HUES6 (cell line): ENCODE measurements around the gene IMP3.
"Not testable (repeated sequence)": the region's sequence is repeated elsewhere in the genome, so short reads cannot be mapped to it uniquely, and the experiment has no call there.

ENCODE experiments used
- H3K27ac ChIP-seq: 2 replicates; pipeline ENCODE4 v1.7.0; 2013; ENCODE audit warnings: low read depth, mild to moderate bottlenecking, low read length, inconsistent platforms
- H3K27me3 ChIP-seq: 2 replicates; pipeline ENCODE4 v1.6.1; 2013; ENCODE audit warnings: low read length; ENCODE audit not compliant: control insufficient read depth, insufficient read depth
- H3K36me3 ChIP-seq: 2 replicates; pipeline ENCODE4 v1.6.1; 2013; ENCODE audit warnings: low read length; ENCODE audit not compliant: control insufficient read depth, insufficient read depth
- H3K4me1 ChIP-seq: 2 replicates; pipeline ENCODE4 v1.6.1; 2013; ENCODE audit warnings: low read length; ENCODE audit not compliant: control insufficient read depth, insufficient read depth
- H3K4me3 ChIP-seq: 2 replicates; pipeline ENCODE4 v1.5.1; 2013; ENCODE audit warnings: low read depth, low read length
- H3K9ac ChIP-seq: one replicate; pipeline ENCODE4 v1.6.1; 2013; ENCODE audit warnings: mild to moderate bottlenecking, low read length
- H3K9me3 ChIP-seq: 2 replicates; pipeline ENCODE4 v1.6.1; 2013; ENCODE audit warnings: low read depth, low read length; ENCODE audit not compliant: control insufficient read depth, insufficient read depth

Gene IMP3

GRCh38 chr15:75639709-75640482 lies at the start of gene IMP3:
Gene IMP3 (minus strand): TSS chr15:75640224. CDS start chr15:75640168, 56 bp downstream.
- H3K4me3 ChIP-seq: peak within 1 kb of the TSS; percentile 91
- H3K27ac ChIP-seq: peak within 1 kb of the TSS; percentile 86
- H3K27me3 ChIP-seq: no peaks in the 10 kb centered on the region
- no peaks in the 10 kb centered on the region for H3K36me3 ChIP-seq
- peaks cover 10% of the 10 kb centered on the region; the same call in 1 of the 2 replicates for H3K4me1 ChIP-seq
- H3K9me3 ChIP-seq: no peaks in the 10 kb centered on the region
- peak within 1 kb of the TSS; percentile 98 for H3K9ac ChIP-seq

GRCh38 chr15:75689429-75689828 lies 49.4 kb upstream of the IMP3 start:
- H3K36me3 ChIP-seq, H3K27me3 ChIP-seq, H3K9me3 ChIP-seq, H3K4me3 ChIP-seq, H3K27ac ChIP-seq, H3K9ac ChIP-seq: not testable (repeated sequence)
- peaks cover 13% of the 10 kb centered on the region for H3K4me1 ChIP-seq

GRCh38 chr15:75688831-75689230 lies 48.8 kb upstream of the IMP3 start:
- Histone ChIP-seq H3K4me3 (no peak overlapping the region), H3K9me3 (no peaks in the 10 kb centered on the region), H3K4me1 (peaks cover 7% of the 10 kb centered on the region), H3K36me3 (no peaks in the 10 kb centered on the region), H3K9ac (no peak overlapping the region), H3K27me3 (no peaks in the 10 kb centered on the region), H3K27ac (no peak overlapping the region)

GRCh38 chr15:75688278-75688557 lies 48.2 kb upstream of the IMP3 start:
- peaks cover 4% of the 10 kb centered on the region; the same call in 1 of the 2 replicates for H3K4me1 ChIP-seq
- H3K36me3 ChIP-seq: no peaks in the 10 kb centered on the region

GRCh38 chr15:75687486-75688277 lies 47.7 kb upstream of the IMP3 start:
- H3K9me3 ChIP-seq: no peaks in the 10 kb centered on the region
- H3K9ac ChIP-seq: no peak overlapping the region
- no peaks in the 10 kb centered on the region for H3K36me3 ChIP-seq
- peaks cover 3% of the 10 kb centered on the region; the same call in 1 of the 2 replicates for H3K4me1 ChIP-seq
- no peak overlapping the region for H3K27ac ChIP-seq
- H3K27me3 ChIP-seq: no peaks in the 10 kb centered on the region
- no peak overlapping the region for H3K4me3 ChIP-seq

More at GRCh38 chr15:75688278-75688557, 48.2 kb upstream of the IMP3 start:
- Histone ChIP-seq H3K9me3 (no peaks in the 10 kb centered on the region), H3K27me3 (no peaks in the 10 kb centered on the region), H3K4me3 (no peak overlapping the region), H3K27ac (no peak overlapping the region), H3K9ac (no peak overlapping the region)

- H3K27me3 ChIP-seq, H3K9ac ChIP-seq, H3K36me3 ChIP-seq, H3K9me3 ChIP-seq, H3K4me3 ChIP-seq, H3K27ac ChIP-seq, H3K4me1 ChIP-seq: not testable (repeated sequence)
These were observed 46.2 kb upstream of the IMP3 start for GRCh38 chr15:75686212-75686642.

GRCh38 chr15:75685195-75685594 lies 45.2 kb upstream of the IMP3 start:
- Histone ChIP-seq H3K4me1 (peaks cover 3% of the 10 kb centered on the region; the same call in 1 of the 2 replicates), H3K9me3 (no peaks in the 10 kb centered on the region), H3K27ac (no peak overlapping the region), H3K27me3 (no peaks in the 10 kb centered on the region), H3K9ac (no peak overlapping the region), H3K36me3 (no peaks in the 10 kb centered on the region), H3K4me3 (no peak overlapping the region)

- Histone ChIP-seq H3K36me3 (no peaks in the 10 kb centered on the region), H3K27ac (no peak overlapping the region), H3K9ac (no peak overlapping the region), H3K9me3 (no peaks in the 10 kb centered on the region), H3K27me3 (no peaks in the 10 kb centered on the region), H3K4me1 (peaks cover 8% of the 10 kb centered on the region; the same call in 1 of the 2 replicates), H3K4me3 (no peak overlapping the region)
These were observed 44.6 kb upstream of the IMP3 start for GRCh38 chr15:75684648-75685047.

GRCh38 chr15:75683646-75684312 lies 43.8 kb upstream of the IMP3 start:
- H3K36me3 ChIP-seq, H3K9ac ChIP-seq, H3K27ac ChIP-seq, H3K27me3 ChIP-seq, H3K4me3 ChIP-seq, H3K4me1 ChIP-seq, H3K9me3 ChIP-seq: not testable (repeated sequence)

GRCh38 chr15:75682181-75683135 lies 42.4 kb upstream of the IMP3 start:
- H3K27me3 ChIP-seq: no peaks in the 10 kb centered on the region
- no peaks in the 10 kb centered on the region for H3K36me3 ChIP-seq
- H3K9ac ChIP-seq: no peak overlapping the region
- peaks cover 8% of the 10 kb centered on the region; the same call in 1 of the 2 replicates for H3K4me1 ChIP-seq
- H3K4me3 ChIP-seq: no peak overlapping the region
- H3K27ac ChIP-seq: no peak overlapping the region
- no peaks in the 10 kb centered on the region for H3K9me3 ChIP-seq
